Endothelial cell of umbilical vein (primary cell): ENCODE results near the gene FLACC1. TPM values are rescaled to one million over a fixed set of nuclear protein-coding genes. Genes with fewer than 3 reads are reported as not detected.

ENCODE experiments used
- BruUV-seq: library from RNA; stranded (reverse); fragments of 400-500 nt; replicated peaks from 2 replicates; lab custom pipeline; 2021; lab: Mats Ljungman, UMichigan
- CTCF ChIA-PET: fragments of 300-600, 350-600 bp; sonication (Branson Sonifier 250); formaldehyde crosslinking; loops from one replicate; lab custom pipeline; 2021; ENCODE audit warnings: antibody characterized with exemption, inconsistent platforms; lab: Charles Lee
- POLR2A ChIA-PET: fragments of 300-600, 350-600 bp; sonication (Branson Sonifier 250); formaldehyde crosslinking; loops from one replicate; lab custom pipeline; 2021; ENCODE audit warnings: antibody characterized with exemption, inconsistent platforms; lab: Charles Lee
- DNase-seq: peaks from one replicate; pipeline ENCODE4 v3.0.0-alpha.2; 2011; ENCODE audit warnings: low read depth, low spot score
- FAIRE-seq: peaks from 2 replicates; lab custom pipeline; 2011; peaks lifted over from hg19 to GRCh38; lab: Jason Lieb, UNC
- H2AFZ ChIP-seq: 2 replicates; pipeline ENCODE4 v1.6.0; 2012; ENCODE audit warnings: low read depth, low read length, control low read depth, inconsistent platforms
- H3K27ac ChIP-seq: 2 replicates; pipeline ENCODE4 v1.5.1; 2011; ENCODE audit warnings: low read depth, mild to moderate bottlenecking, control low read depth, low read length, moderate library complexity; ENCODE audit not compliant: insufficient read depth
- H3K27me3 ChIP-seq, 2 experiments: 2 replicates each; pipeline versions ENCODE4 v1.6.0 to v1.6.1; 2011; ENCODE audit warnings: low read length in 2 of 2, mixed read lengths in 1 of 2; ENCODE audit not compliant: control insufficient read depth in 2 of 2, insufficient read depth in 2 of 2
- H3K36me3 ChIP-seq, 2 experiments: 2 replicates in 1 of 2; 3 replicates in 1 of 2; pipeline ENCODE4 v1.5.1; 2011; ENCODE audit warnings: low read length in 2 of 2, mild to moderate bottlenecking in 1 of 2, moderate library complexity in 1 of 2; ENCODE audit not compliant: control insufficient read depth in 2 of 2, insufficient read depth in 2 of 2; ENCODE audit errors: extremely low read depth in 1 of 2
- H3K4me1 ChIP-seq: 3 replicates; pipeline ENCODE4 v1.5.1; 2011; ENCODE audit warnings: mild to moderate bottlenecking, low read length; ENCODE audit not compliant: control insufficient read depth, insufficient read depth; ENCODE audit errors: extremely low read depth
- H3K4me2 ChIP-seq: 2 replicates; pipeline ENCODE4 v1.6.1; 2011; ENCODE audit warnings: low read length, control low read depth, mixed read lengths; ENCODE audit not compliant: insufficient read depth
- H3K4me3 ChIP-seq, 3 experiments: fragments of 200-600 bp in 1 of 3; sonication (generic), shearing (Covaris generic) in 1 of 3; replicated peaks in 1 of 3; 2 replicates each; pipeline ENCODE4 v1.5.1; 2011 to 2016; ENCODE audit warnings: control low read depth in 3 of 3, low read length in 3 of 3, mild to moderate bottlenecking in 2 of 3, inconsistent platforms in 1 of 3, low read depth in 1 of 3, moderate library complexity in 1 of 3; ENCODE audit not compliant: insufficient read depth in 1 of 3
- H3K79me2 ChIP-seq: 2 replicates; pipeline ENCODE4 v1.6.0; 2012; ENCODE audit warnings: low read length, inconsistent platforms; ENCODE audit not compliant: control insufficient read depth, insufficient read depth
- H3K9ac ChIP-seq: replicated peaks from 2 replicates; pipeline ENCODE3; 2011; ENCODE audit warnings: low read length, control low read depth; ENCODE audit not compliant: insufficient read depth; ENCODE audit errors: extremely low read depth
- H3K9me1 ChIP-seq: replicated peaks from 3 replicates; pipeline ENCODE4 v1.6.0; 2011; ENCODE audit warnings: mild to moderate bottlenecking, low read length; ENCODE audit not compliant: control insufficient read depth, insufficient read depth; ENCODE audit errors: extremely low read depth
- H3K9me3 ChIP-seq: replicated peaks from 2 replicates; pipeline ENCODE4 v1.5.1; 2012; ENCODE audit warnings: low read length, inconsistent platforms; ENCODE audit not compliant: control insufficient read depth, insufficient read depth
- H4K20me1 ChIP-seq: replicated peaks from 2 replicates; pipeline ENCODE3; 2011; ENCODE audit warnings: mild to moderate bottlenecking, low read length; ENCODE audit not compliant: control insufficient read depth, insufficient read depth; ENCODE audit errors: extremely low read depth
- FOS ChIP-seq: IDR thresholded peaks from 2 replicates; pipeline ENCODE4 v1.6.1; 2011; ENCODE audit warnings: mild to moderate bottlenecking, low read length, moderate library complexity, borderline replicate concordance; ENCODE audit not compliant: insufficient read depth
- GATA2 ChIP-seq: IDR thresholded peaks from 2 replicates; pipeline ENCODE4 v1.7.0; 2011; ENCODE audit warnings: low read depth, mild to moderate bottlenecking, moderate library complexity, mixed read lengths, low read length; ENCODE audit not compliant: insufficient read length, insufficient read depth
- JUN ChIP-seq: IDR thresholded peaks from 2 replicates; pipeline ENCODE4 v1.6.1; 2011; ENCODE audit warnings: borderline replicate concordance, low read depth; ENCODE audit not compliant: insufficient read length, insufficient read depth
- MYC ChIP-seq: IDR thresholded peaks from one replicate; pipeline ENCODE4 v1.6.1; 2011; ENCODE audit warnings: mild to moderate bottlenecking, low read depth, low read length
- POLR2A ChIP-seq: IDR thresholded peaks from 2 replicates; pipeline ENCODE4 v1.6.1; 2012; ENCODE audit warnings: low read depth, mild to moderate bottlenecking, control low read depth, low read length
- dilution Hi-C: fragments of 300-500 bp; cut with MboI; formaldehyde crosslinking; loops from one replicate; pipeline ENCODE4 v1.15.0; 2019; ENCODE audit warnings: low sequenced_read_pairs; ENCODE audit not compliant: extremely low pct_ligation_motif_present
- intact Hi-C: fragments of 100-400 bp; cut with micrococcal nuclease; formaldehyde crosslinking; loops from one replicate; pipeline ENCODE4 v1.10.0; 2022
- polyA plus RNA-seq, 4 experiments: library from polyadenylated mRNA; depleted of rRNA in 3 of 4; stranded (reverse) in 3 of 4; unstranded in 1 of 4; fragments of >200 nt; gene quantifications; 2 replicates each; pipeline versions ENCODE4 v1.2.1 to v1.2.3, GENCODE V29; 2011 to 2012; ENCODE audit warnings: missing spikeins in 1 of 4
- total RNA-seq: library from RNA; stranded (reverse); gene quantifications from 2 replicates; pipeline ENCODE4 v1.2.3, GENCODE V29; 2021
- TF ChIP-seq, protein P1 (sequence below), 2 donors: IDR thresholded peaks; 1 replicate in 1 of 2; 2 replicates in 1 of 2; pipeline ENCODE4 v1.5.1; 2011; ENCODE audit warnings: low read length in 2 of 2, mild to moderate bottlenecking in 2 of 2, moderate library complexity in 2 of 2, control low read depth in 1 of 2, inconsistent platforms in 1 of 2, low read depth in 1 of 2; ENCODE audit not compliant: insufficient read depth in 1 of 2; ENCODE audit errors: extremely low read depth in 1 of 2
- TF ChIP-seq, protein P2 (sequence below): IDR thresholded peaks from 2 replicates; pipeline ENCODE4 v1.6.1; 2011; ENCODE audit not compliant: insufficient read depth, insufficient read length

The FLACC1 gene
- total and polyA plus RNA-seq, 2 donors (not counting 3 experiments of a cell fraction or from before 2014, with no cell fraction given), result 0.11 to 1.4 TPM

DNA sequence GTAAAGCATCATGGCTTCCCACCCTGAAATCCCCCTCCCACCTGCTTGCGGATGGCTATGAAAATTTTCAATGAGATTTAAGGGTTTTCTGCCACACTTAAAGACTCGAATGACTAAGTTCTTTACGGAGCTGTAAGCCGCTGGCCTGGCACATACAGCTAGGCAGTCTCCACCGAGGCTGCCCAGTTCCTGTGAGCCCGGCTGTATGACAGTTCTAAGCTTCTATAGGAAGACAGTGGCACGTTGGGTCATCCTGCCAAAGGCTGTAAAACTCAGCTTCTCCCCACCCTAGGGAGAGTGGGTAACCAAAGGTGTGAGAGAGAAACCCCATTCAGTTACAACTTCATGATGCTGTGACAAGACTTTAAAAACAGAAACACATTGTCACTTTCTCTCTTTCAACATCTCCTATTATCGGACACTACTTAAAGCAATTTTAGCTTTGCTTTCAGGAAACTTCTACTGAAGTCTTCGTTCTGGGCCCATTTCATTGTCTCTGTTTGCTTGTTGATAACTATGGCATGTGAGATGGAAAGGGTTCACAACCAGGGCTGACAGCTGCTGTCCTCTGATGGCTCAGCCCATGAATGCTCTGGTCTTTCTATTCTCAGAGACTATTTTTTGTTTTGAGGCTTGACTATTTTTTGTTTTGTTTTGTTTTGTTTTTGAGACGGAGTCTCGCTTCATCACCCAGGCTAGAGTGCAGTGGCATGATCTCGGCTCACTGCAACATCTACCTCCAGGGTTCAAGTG is 89.7 kb downstream of the FLACC1 start:
- Histone ChIP-seq H3K4me3 (no peak overlapping the region), H3K4me1 (no peaks in the 10 kb centered on the region), H3K27ac (no peak overlapping the region), H3K36me3 (no peaks in the 10 kb centered on the region), H3K9me3 (no peaks in the 10 kb centered on the region), H3K9me1 (no peaks in the 10 kb centered on the region), H4K20me1 (no peaks in the 10 kb centered on the region), H2AFZ (no peak overlapping the region), H3K27me3 (no peaks in the 10 kb centered on the region), H3K4me2 (no peak overlapping the region), H3K79me2 (no peaks in the 10 kb centered on the region), H3K9ac (no peak overlapping the region)
- no peak for TF ChIP-seq POLR2A
- TF ChIP-seq, protein P1, sequence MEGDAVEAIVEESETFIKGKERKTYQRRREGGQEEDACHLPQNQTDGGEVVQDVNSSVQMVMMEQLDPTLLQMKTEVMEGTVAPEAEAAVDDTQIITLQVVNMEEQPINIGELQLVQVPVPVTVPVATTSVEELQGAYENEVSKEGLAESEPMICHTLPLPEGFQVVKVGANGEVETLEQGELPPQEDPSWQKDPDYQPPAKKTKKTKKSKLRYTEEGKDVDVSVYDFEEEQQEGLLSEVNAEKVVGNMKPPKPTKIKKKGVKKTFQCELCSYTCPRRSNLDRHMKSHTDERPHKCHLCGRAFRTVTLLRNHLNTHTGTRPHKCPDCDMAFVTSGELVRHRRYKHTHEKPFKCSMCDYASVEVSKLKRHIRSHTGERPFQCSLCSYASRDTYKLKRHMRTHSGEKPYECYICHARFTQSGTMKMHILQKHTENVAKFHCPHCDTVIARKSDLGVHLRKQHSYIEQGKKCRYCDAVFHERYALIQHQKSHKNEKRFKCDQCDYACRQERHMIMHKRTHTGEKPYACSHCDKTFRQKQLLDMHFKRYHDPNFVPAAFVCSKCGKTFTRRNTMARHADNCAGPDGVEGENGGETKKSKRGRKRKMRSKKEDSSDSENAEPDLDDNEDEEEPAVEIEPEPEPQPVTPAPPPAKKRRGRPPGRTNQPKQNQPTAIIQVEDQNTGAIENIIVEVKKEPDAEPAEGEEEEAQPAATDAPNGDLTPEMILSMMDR (IDR thresholded peaks at IDR 0.05; ENCODE audit: extremely low read depth in 1 of 2, insufficient read depth in 1 of 2, low read depth in 1 of 2, low read length in 2 of 2), result no peak
- TF ChIP-seq, protein P2, sequence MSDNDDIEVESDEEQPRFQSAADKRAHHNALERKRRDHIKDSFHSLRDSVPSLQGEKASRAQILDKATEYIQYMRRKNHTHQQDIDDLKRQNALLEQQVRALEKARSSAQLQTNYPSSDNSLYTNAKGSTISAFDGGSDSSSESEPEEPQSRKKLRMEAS, result no peak
- CTCF ChIA-PET, result interaction anchor here (1.1 kb wide), 1 partner anchor 8 kb away, joined by 3 read pairs; no protein-coding TSS in a partner anchor
- FAIRE-seq (peak; percentile 54), DNase-seq (no peak)
- dilution Hi-C loops (no loop called here), intact Hi-C loops (no loop called here)
- BruUV-seq, result no TSS peak
- POLR2A ChIA-PET, result no interaction called here

DNA sequence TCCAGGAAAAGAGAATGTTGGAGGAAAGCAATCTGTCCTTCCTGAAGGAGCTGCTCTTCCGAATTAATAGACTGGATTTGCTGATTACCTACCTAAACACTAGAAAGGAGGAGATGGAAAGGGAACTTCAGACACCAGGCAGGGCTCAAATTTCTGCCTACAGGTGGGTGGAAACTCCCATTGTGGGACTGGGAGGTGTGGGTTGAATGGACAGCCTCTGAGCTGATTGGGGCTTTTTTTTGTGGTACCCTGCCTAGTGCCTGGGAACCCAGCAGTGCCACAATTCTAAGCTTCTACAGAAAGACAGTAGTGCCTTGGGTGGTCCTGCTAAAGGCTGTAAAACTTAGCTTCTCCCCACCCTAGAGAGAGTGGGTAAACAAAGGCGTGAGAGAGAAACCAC is 90.5 kb downstream of the FLACC1 start:
- no peak for TF ChIP-seq MYC
- TF ChIP-seq FOS, result no peak
- no peak for TF ChIP-seq JUN
- TF ChIP-seq GATA2, result no peak
- TF ChIP-seq, protein P2, result no peak
- Histone ChIP-seq H3K9me3 (no peaks in the 10 kb centered on the region), H3K4me3 (no peak overlapping the region), H3K4me2 (no peak overlapping the region), H3K9ac (no peak overlapping the region), H3K9me1 (no peaks in the 10 kb centered on the region), H3K27me3 (no peaks in the 10 kb centered on the region), H3K79me2 (no peaks in the 10 kb centered on the region), H4K20me1 (no peaks in the 10 kb centered on the region), H3K4me1 (no peaks in the 10 kb centered on the region), H3K36me3 (no peaks in the 10 kb centered on the region), H3K27ac (no peak overlapping the region), H2AFZ (no peak overlapping the region)
- ChIA-PET POLR2A (no interaction called here), CTCF (interaction anchor here (0.5 to 1.1 kb wide), 2 partner anchors 9 to 15 kb away, joined by 3 read pairs; no protein-coding TSS in a partner anchor)
- dilution Hi-C loops (no loop called here), intact Hi-C loops (no loop called here)
- no peak for FAIRE-seq
- no TSS peak for BruUV-seq
- DNase-seq, result no peak
